Fibroblast of villous mesenchyme (primary cell): ENCODE results near the gene TROAP. TPM values are rescaled to one million over a fixed set of nuclear protein-coding genes. Genes with fewer than 3 reads are reported as not detected.

Experiments used
- DNase-seq: peaks from one replicate; pipeline ENCODE4 v3.0.0-alpha.2; 2010; ENCODE audit warnings: low read depth
- H3K4me3 ChIP-seq: 2 replicates; pipeline ENCODE4 v1.5.1; 2011; ENCODE audit warnings: low read depth, mild to moderate bottlenecking, low read length
- total RNA-seq: library from RNA; depleted of rRNA; stranded (reverse); fragments of >200 nt; gene quantifications from 2 replicates; pipeline ENCODE4 v1.2.3, GENCODE V29; 2012
- TF ChIP-seq, protein P1 (sequence below): IDR thresholded peaks from 2 replicates; pipeline ENCODE4 v1.5.1; 2012; ENCODE audit warnings: low read depth, mild to moderate bottlenecking, low read length; ENCODE audit not compliant: insufficient read depth

The TROAP gene
- total RNA-seq, 1 donor = 14.7 TPM

DNA sequence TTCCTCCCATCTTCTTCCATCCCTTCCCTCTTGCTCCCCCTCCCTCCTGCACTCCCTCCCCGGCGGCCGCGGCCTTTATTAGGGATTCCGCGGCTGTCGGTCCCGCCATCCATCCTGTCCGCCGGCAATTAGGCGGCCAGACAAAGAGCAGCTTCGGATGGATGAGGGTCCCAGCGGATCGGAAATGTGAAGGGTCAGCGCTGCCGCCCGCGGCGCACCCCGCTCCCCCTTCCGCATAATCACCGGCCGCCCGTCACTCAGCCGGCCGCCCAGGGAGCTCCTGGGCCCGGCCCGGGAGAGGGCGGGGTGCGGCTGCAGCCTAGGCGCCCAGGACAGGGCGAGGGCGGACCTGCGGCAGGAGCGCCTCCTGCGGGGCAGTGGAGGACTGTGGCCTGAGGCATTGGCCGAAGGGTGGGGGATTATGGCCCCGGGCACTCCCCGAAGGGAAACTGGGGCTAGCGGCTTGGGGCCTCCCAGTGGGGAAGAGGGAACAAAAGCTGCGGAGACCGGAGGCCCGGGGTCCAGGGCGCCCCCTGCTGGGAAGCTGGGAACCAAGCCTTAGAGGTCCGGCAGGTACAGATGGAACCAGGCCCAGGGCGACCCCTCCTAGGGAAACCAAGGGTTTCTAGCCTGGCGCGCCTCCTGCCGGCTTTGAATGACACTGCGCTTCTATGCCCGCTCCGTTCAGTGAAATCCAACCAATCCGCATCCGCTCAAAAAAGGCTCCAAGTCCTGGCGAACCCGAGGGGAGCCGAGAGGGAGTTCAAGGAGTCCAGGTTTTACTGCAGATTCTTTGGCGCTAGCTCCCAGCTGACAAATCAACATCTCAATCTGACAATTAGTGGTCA is 19.2 kb downstream of the TROAP start:
- TF ChIP-seq, protein P1, sequence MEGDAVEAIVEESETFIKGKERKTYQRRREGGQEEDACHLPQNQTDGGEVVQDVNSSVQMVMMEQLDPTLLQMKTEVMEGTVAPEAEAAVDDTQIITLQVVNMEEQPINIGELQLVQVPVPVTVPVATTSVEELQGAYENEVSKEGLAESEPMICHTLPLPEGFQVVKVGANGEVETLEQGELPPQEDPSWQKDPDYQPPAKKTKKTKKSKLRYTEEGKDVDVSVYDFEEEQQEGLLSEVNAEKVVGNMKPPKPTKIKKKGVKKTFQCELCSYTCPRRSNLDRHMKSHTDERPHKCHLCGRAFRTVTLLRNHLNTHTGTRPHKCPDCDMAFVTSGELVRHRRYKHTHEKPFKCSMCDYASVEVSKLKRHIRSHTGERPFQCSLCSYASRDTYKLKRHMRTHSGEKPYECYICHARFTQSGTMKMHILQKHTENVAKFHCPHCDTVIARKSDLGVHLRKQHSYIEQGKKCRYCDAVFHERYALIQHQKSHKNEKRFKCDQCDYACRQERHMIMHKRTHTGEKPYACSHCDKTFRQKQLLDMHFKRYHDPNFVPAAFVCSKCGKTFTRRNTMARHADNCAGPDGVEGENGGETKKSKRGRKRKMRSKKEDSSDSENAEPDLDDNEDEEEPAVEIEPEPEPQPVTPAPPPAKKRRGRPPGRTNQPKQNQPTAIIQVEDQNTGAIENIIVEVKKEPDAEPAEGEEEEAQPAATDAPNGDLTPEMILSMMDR = peak; percentile 69
- peak; percentile 79 for DNase-seq
- H3K4me3 ChIP-seq = peak overlapping the region; percentile 56

DNA sequence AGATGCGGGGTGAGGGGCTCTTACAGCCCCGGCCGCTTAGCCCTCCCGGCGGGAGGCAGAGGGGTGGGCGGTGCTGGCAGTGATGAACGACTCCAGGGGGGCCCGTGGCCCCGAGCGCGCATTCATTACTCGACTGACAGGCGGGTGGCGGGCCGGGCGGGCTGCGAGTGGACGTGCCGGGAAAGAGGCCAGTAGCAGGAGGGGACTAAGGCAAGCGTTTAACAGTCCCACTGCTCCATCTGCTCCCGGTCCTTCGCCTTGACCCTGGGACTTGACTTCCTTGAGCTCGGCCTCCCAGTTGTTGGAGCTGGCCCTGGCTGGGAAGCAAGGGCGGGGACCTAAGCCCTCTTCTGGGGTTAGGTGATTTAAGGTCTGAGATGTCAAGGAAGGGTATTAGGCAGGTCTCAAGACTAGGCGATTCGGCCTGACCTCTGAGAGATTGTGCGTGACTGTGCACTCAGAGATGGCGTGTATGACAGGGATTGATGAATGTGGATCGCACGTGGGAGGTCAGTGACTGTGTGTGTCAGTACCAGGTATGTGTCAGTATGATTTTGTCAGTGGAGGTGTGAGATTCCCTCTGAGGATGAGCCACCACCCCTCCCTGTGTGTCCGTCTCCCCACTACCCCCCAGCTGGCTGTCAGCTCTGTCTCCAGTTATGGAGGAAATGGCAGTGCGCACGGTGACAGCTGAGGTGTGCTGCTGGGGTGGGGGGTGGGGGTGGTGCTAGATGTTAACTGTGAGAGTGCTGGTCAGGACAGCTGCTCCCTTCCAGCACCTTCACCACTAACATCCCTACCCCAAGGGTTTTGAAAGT is 20.1 kb downstream of the TROAP start:
- TF ChIP-seq, protein P1 = no peak
- no peak for DNase-seq
- H3K4me3 ChIP-seq = peak overlapping the region; percentile 56

GRCh38 chr12:49344486-49345050 is 21.5 kb downstream of the TROAP start:
- DNase-seq = no peak
- TF ChIP-seq, protein P1 = no peak
- no peak overlapping the region for H3K4me3 ChIP-seq

DNA sequence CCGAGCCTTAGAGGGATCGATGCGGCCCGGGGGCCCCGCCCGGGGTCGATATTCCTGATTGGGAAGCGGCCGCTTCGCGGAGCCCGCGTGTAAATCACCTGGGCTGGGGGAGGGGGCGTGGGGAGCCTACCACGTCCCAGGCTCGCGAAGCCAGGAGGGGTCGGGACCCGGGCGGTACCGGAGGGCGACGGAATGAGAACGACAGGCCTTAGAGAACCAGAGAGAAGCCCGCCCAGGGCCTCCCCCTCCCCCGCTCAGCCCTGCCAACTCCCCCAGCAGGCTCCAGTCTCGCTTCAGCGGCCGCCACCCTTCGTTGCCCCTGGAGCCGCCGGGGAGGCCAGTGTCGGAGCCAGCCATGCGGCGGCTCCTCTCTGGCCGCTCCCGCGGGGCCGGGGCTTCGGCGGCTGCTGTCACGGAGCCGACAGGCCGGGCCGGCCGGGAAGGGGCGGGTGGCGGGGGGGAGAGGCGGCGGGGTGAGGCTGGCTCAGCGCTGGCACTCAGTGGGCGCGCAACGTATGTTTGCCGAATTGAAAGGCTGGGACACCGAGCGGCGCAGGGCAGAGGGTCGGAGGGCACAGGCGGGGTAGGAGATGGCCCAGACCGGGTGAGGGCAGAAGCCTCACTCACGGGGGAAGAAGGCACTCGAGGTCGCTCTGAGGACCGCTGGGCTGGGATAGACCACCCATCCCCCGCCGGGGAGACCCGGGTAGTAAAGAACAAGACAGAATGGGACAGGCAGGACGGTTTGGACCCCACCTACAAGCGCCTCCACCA is 22.2 kb downstream of the TROAP start:
- H3K4me3 ChIP-seq = peak overlapping the region; percentile 47
- no peak for DNase-seq
- TF ChIP-seq, protein P1 = no peak

GRCh38 chr12:49345825-49346658 is 23.0 kb downstream of the TROAP start:
- no peak for DNase-seq
- TF ChIP-seq, protein P1 = no peak
- H3K4me3 ChIP-seq = peak overlapping the region; percentile 47
